NCI-H146 (cell line): Measurements from ENCODE around the gene FKBP7.
"Not testable (repeated sequence)": the region's sequence is repeated elsewhere in the genome, so short reads cannot be mapped to it uniquely, and the experiment has no call there.

Experiments
- DNase-seq: peaks from one replicate; lab custom pipeline; 2025; lab: John Stamatoyannopoulos, UW

The FKBP7 gene

DNA sequence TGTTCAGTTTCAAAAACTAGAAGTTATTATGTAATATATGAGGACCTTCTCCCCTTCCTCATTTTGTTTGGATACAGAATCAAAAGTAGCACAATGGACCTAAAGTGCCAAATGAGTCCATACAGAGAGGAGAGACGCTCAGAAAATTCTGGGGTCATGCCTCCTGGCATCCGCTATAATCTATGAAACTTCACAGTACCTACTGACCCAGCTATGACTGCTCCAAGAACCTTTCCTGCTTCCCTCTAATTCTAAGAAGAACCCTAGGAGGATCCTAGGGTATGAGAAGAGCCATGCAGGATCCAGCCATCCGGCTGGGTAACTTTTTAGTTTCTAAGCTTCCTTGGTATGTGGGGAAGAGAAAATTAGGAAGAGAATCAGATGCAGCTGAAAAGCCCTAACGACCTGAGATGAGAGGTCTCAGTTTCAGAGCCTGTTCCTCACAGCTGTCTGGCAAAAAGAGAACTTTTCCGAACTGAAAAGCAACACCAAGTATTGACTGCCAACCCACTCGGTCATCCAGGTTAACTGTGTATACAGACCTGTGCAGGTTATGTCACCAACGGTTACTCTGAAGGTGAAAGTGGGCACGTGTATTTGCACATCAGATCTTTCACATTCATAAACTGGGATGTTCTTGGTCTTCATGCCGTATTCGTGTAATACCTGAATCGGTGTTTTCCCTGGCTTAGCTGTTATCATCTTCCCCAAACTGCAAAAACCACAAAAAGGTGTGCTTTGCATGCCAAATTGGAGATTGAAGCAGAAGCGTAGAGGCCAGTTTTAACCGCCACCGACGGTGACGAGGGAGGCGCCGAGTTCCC, 28.5 kb downstream of the FKBP7 start:
- DNase-seq: peak; percentile 14

DNA sequence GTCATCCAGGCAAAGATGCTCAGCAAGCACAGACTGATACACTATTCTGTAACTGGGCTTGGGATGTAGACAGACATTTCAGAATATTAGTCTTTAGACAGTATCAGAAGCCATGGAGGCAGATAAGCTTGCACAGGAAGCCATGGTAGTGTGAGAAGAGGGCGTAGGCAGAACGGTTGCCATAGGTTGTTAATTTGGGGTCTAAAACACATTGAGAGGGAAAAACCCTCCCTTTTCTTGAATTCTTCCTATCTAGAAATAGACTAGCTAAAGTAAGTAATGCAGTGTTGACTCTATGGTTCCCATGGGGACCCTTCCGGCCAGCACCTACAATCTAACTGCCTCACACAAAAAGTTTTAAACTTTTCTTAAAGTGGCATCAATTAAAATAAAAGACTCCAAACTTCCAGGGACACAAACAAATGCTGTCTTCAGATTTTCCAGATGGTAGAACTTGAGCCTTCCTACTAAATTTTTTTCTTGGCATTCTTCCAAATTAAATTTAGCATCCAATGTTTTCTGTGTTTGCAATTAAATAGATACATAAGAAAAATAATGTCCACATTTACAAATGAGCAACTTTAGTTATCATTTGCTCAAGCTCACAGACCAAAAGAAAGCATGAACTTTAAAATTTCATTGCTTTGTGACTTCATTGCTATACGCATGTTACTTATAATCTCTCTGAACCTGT, 29.3 kb downstream of the FKBP7 start:
- no peak for DNase-seq

- no peak for DNase-seq
Measured at GRCh38 chr2:178441426-178441825, 37.0 kb downstream of the FKBP7 start.

DNA sequence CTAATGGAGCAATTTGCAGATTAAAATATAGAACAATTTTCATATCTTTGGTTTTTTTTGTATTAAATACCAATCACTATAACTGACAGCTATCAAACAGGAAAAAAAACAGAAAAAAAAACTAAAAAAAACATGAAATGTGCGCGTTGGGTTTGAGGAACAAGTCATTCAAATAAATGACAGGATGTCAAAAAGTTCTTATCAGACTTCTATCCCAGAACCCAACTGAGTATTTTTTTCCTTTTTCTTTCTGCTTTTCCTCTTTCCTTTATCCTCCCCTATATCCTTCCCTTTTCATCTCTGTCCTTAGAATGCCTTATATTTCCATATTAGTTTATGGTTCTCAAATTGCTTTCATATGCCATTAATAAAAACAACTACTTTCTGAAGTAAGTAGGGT, 41.7 kb downstream of the FKBP7 start:
- DNase-seq: no peak

GRCh38 chr2:178429336-178429735, 49.1 kb downstream of the FKBP7 start:
- DNase-seq: no peak

GRCh38 chr2:178428396-178428806, 50.0 kb downstream of the FKBP7 start:
- DNase-seq: no peak

GRCh38 chr2:178427458-178427857, 50.9 kb downstream of the FKBP7 start:
- no peak for DNase-seq

DNA sequence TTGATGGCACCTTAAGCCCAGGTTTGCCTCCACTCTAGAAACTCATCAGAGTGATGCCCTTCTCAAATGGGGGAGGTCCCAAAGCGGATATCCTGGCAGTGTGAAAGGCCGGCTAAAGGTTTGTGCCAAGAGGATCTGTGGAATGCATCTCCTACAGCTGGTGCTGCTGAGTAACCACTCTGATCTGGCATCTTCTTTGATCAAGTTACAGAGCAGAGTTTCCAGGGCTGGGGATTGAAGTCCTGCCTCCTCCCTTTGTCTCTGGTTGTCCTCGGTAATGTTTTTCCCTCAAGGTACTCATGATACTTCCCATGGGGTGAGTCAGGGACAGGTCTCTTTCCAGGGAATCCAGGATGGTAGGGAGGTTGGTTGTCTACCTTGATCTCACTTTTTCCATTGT, 52.0 kb downstream of the FKBP7 start:
- no peak for DNase-seq

- DNase-seq: no peak
Measured at GRCh38 chr2:178425255-178425827, 53.1 kb downstream of the FKBP7 start.

DNA sequence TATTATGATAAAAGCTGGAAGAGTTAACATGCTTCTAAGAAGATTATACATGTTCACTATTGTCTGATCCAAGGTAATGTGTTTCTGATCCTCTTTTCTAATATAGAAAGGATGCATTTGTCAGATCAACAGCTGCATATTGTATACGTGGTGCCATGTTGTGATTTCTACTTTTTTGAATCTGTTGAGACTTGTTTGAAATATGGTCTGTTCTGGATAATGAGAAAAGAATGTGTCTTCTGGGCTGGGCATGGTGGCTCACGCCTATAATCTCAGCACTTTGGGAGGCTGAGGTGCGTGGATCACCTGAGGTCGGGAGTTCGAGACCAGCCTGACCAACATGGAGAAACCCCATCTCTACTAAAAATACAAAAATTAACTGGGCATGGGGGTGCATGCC, 54.7 kb downstream of the FKBP7 start:
- not testable (repeated sequence) for DNase-seq

- DNase-seq: no peak
Measured at GRCh38 chr2:178422097-178422496, 56.3 kb downstream of the FKBP7 start.

DNA sequence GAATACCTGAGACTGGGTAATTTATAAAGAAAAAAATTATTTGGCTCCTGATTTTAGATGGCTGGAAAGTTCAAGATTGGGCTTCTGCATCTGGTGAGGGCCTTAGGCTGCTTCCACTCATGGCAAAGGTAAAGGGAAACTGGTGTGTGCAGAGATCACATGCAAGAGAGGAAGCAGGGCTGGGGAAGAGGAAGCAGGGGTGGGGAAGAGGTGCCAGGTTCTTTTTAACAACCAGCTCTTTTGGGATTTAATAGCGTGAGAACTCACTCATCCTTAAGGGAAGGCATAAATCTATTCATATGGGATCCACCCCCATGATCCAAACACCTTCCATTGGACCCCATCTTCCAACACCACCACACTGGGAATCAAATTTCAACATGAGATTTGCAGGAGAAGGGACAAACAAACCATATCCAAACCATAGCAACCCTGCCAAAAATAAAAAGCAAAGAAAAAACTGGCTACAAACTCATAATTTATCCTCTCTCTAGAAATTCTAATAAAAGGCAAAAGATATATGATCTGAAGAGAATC, 57.9 kb downstream of the FKBP7 start:
- no peak for DNase-seq

- no peak for DNase-seq
Measured at GRCh38 chr2:178419123-178419522, 59.3 kb downstream of the FKBP7 start.

GRCh38 chr2:178418426-178418825, 60.0 kb downstream of the FKBP7 start:
- no peak for DNase-seq

- DNase-seq: no peak
Measured at GRCh38 chr2:178417916-178418315, 60.5 kb downstream of the FKBP7 start.

DNA sequence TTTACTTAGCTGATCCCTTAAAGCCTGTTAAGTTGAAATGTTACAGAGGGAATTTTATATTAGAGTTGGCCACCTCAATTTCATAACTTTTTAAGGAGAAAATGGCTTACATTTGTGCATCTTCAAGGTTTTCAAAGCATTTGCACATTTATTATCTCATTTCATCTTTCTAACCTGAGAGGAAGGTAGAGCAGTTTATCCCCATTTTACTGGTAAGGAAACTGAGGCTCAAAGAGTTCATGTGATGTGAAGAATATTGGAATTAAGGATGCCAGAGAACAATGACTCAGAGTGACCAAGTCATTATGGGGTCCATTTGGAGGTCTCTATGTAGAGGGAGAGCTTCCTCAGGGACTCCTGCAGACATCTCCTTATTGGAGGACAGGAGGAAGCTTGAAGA, 62.4 kb downstream of the FKBP7 start:
- DNase-seq: no peak

- DNase-seq: peak; percentile 93
Measured at GRCh38 chr2:178414266-178415247, 63.8 kb downstream of the FKBP7 start.
